K562 (cell line): ENCODE data around the gene CBLC.

Source experiments
- MAX ChIP-seq: sonication (generic); formaldehyde crosslinking; IDR thresholded peaks from 2 replicates; pipeline ENCODE4 v1.9.0; 2022; ENCODE audit warnings: mild to moderate bottlenecking, missing genetic modification reagents
- MTA2 ChIP-seq: fragments of 450-650 bp; IDR thresholded peaks from 2 replicates; pipeline ENCODE4 v1.6.1; 2016; ENCODE audit warnings: low read depth
- PHB ChIP-seq: fragments of 250-450 bp; sonication (Bioruptor Pico); IDR thresholded peaks from 2 replicates; pipeline ENCODE4 v1.5.0; 2021
- REST ChIP-seq, 2 experiments: fragments of 450-650 bp; formaldehyde crosslinking in 1 of 2; IDR thresholded peaks; 2 replicates each; pipeline versions ENCODE4 v1.4.0 to v1.6.1; 2014 to 2020; ENCODE audit warnings: mild to moderate bottlenecking in 2 of 2, borderline replicate concordance in 1 of 2, low read depth in 1 of 2
- SAFB ChIP-seq: fragments of 200-400 bp; formaldehyde crosslinking; IDR thresholded peaks from 2 replicates; pipeline ENCODE4 v1.6.1; 2017; ENCODE audit warnings: low read depth, low read length, borderline replicate concordance
- SMAD1 ChIP-seq: fragments of 150-350 bp; IDR thresholded peaks from 2 replicates; pipeline ENCODE4 v1.6.1; 2014; ENCODE audit warnings: low read length, low read depth; ENCODE audit not compliant: partially characterized antibody
- USF2 ChIP-seq: sonication (generic); formaldehyde crosslinking; IDR thresholded peaks from 2 replicates; pipeline ENCODE4 v1.5.0; 2020; ENCODE audit warnings: missing genetic modification reagents
- ZNF24 ChIP-seq: fragments of 450-650 bp; IDR thresholded peaks from 2 replicates; pipeline ENCODE4 v1.6.1; 2016

- no peak for TF ChIP-seq REST (IDR thresholded peaks at IDR 0.05; ENCODE audit: borderline replicate concordance)
- no peak for TF ChIP-seq REST (CRISPR knock-in tag; IDR thresholded peaks at IDR 0.05; ENCODE audit: low read depth)
- TF ChIP-seq USF2 (CRISPR knock-in tag) = no peak
- TF ChIP-seq MAX (CRISPR knock-in tag) = no peak
- no peak for TF ChIP-seq ZNF24
- no peak for TF ChIP-seq PHB
- TF ChIP-seq SMAD1 = no peak
- no peak for TF ChIP-seq MTA2
- TF ChIP-seq SAFB = no peak
Measured at GRCh38 chr19:44799627-44800346, 22.1 kb downstream of the CBLC start.
